NCI-H345 (cell line): Measurements from ENCODE around the gene FAM13B.
"Not testable (repeated sequence)": the region's sequence is repeated elsewhere in the genome, so short reads cannot be mapped to it uniquely, and the experiment has no call there.

Experiments
- DNase-seq: peaks from one replicate; lab custom pipeline; 2025; lab: John Stamatoyannopoulos, UW

Gene FAM13B

GRCh38 chr5:137975208-137975607, 57.7 kb downstream of the FAM13B start:
- no peak for DNase-seq

- DNase-seq: not testable (repeated sequence)
Observed at GRCh38 chr5:137970384-137970783, 62.5 kb downstream of the FAM13B start.

- DNase-seq: no peak
Observed at GRCh38 chr5:137960819-137961218, 72.1 kb downstream of the FAM13B start.

GRCh38 chr5:137960141-137960540, 72.7 kb downstream of the FAM13B start:
- DNase-seq: no peak

GRCh38 chr5:137959488-137959887, 73.4 kb downstream of the FAM13B start:
- no peak for DNase-seq

- no peak for DNase-seq
Observed at GRCh38 chr5:137957948-137958347, 74.9 kb downstream of the FAM13B start.

GRCh38 chr5:137954131-137954879, 78.6 kb downstream of the FAM13B start:
- no peak for DNase-seq

GRCh38 chr5:137945825-137946224, 87.1 kb downstream of the FAM13B start:
- no peak for DNase-seq

- not testable (repeated sequence) for DNase-seq
Observed at GRCh38 chr5:137944280-137944679, 88.6 kb downstream of the FAM13B start.

GRCh38 chr5:137939331-137939730, 93.5 kb downstream of the FAM13B start:
- DNase-seq: no peak

GRCh38 chr5:137938751-137939143, 94.1 kb downstream of the FAM13B start:
- DNase-seq: no peak

- no peak for DNase-seq
Observed at GRCh38 chr5:137937994-137938750, 94.7 kb downstream of the FAM13B start.

GRCh38 chr5:137935694-137936093, 97.2 kb downstream of the FAM13B start:
- DNase-seq: no peak

- no peak for DNase-seq
Observed at GRCh38 chr5:137935190-137935589, 97.7 kb downstream of the FAM13B start.

GRCh38 chr5:137933491-137933911, 99.4 kb downstream of the FAM13B start:
- no peak for DNase-seq

- DNase-seq: no peak
Observed at GRCh38 chr5:137932800-137933199, 100.1 kb downstream of the FAM13B start.

- no peak for DNase-seq
Observed at GRCh38 chr5:137923856-137924255, 109.0 kb downstream of the FAM13B start.

- DNase-seq: no peak
Observed at GRCh38 chr5:137921931-137922330, 110.9 kb downstream of the FAM13B start.

- no peak for DNase-seq
Observed at GRCh38 chr5:137916923-137917322, 116.0 kb downstream of the FAM13B start.

- no peak for DNase-seq
Observed at GRCh38 chr5:137914758-137915157, 118.1 kb downstream of the FAM13B start.

GRCh38 chr5:137902408-137903133, 130.3 kb downstream of the FAM13B start:
- no peak for DNase-seq

GRCh38 chr5:137901011-137901817, 131.7 kb downstream of the FAM13B start:
- DNase-seq: no peak
